Liver (tissue), 3 donors: ENCODE data around the gene MPPE1.
"Not testable (repeated sequence)": the region's sequence is repeated elsewhere in the genome, so short reads cannot be mapped to it uniquely, and the experiment has no call there.

Experiments
- FOXA1 ChIP-seq: IDR thresholded peaks from 2 replicates; pipeline ENCODE4 v1.6.1; 2016; ENCODE audit warnings: antibody characterized with exemption
- HNF4A ChIP-seq, 2 donors: conservative IDR thresholded peaks; 2 replicates each; pipeline ENCODE4 v1.6.1; 2016; ENCODE audit warnings: antibody characterized with exemption in 2 of 2, mild to moderate bottlenecking in 2 of 2
- RAD21 ChIP-seq, 2 donors: IDR thresholded peaks; 2 replicates each; pipeline ENCODE4 v1.6.1; 2016; ENCODE audit warnings: antibody characterized with exemption in 2 of 2, mild to moderate bottlenecking in 2 of 2
- TF ChIP-seq, protein P1 (sequence below): fragments of 150-350 bp; IDR thresholded peaks from 2 replicates; pipeline ENCODE4 v1.5.1; 2017; ENCODE audit warnings: improper control_type of control experiment, low read depth, low read length; ENCODE audit not compliant: missing input control
- donor health status: healthy.
- donor health status: healthy.

DNA sequence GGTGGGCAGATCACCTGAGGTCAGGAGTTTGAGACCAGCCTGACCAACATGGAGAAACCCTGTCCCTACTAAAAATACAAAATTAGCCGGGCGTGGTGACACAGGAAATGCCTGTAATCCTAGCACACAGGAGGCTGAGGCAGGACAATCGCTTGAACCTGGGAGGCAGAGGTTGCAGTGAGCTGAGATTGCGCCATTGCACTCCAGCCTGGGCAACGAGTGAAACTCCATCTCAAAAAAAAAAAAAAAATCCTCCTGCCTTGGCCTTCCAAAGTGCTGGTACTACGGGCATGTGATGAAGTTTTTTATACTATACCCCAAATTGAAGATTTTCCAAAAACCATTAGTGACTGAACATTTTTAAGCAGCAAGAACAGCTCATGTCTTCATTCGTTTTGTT, 15.7 kb downstream of the MPPE1 start:
- TF ChIP-seq RAD21 (IDR thresholded peaks at IDR 0.05); HNF4A (conservative IDR thresholded peaks at IDR 0.05); FOXA1: not testable (repeated sequence)
- TF ChIP-seq, protein P1, sequence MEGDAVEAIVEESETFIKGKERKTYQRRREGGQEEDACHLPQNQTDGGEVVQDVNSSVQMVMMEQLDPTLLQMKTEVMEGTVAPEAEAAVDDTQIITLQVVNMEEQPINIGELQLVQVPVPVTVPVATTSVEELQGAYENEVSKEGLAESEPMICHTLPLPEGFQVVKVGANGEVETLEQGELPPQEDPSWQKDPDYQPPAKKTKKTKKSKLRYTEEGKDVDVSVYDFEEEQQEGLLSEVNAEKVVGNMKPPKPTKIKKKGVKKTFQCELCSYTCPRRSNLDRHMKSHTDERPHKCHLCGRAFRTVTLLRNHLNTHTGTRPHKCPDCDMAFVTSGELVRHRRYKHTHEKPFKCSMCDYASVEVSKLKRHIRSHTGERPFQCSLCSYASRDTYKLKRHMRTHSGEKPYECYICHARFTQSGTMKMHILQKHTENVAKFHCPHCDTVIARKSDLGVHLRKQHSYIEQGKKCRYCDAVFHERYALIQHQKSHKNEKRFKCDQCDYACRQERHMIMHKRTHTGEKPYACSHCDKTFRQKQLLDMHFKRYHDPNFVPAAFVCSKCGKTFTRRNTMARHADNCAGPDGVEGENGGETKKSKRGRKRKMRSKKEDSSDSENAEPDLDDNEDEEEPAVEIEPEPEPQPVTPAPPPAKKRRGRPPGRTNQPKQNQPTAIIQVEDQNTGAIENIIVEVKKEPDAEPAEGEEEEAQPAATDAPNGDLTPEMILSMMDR: not testable (repeated sequence)
